Fibroblast of the aortic adventitia (primary cell): ENCODE results near the gene VSTM2B. TPM values are rescaled to one million over a fixed set of nuclear protein-coding genes. Genes with fewer than 3 reads are reported as not detected.

ENCODE experiments used
- DNase-seq: peaks from one replicate; pipeline ENCODE4 v3.0.0-alpha.2; 2010; ENCODE audit warnings: low read depth
- H3K4me3 ChIP-seq: 2 replicates; pipeline ENCODE4 v1.5.1; 2011; ENCODE audit warnings: low read depth, mild to moderate bottlenecking, control low read depth, low read length, moderate library complexity
- CTCF ChIP-seq: IDR thresholded peaks from 2 replicates; pipeline ENCODE4 v1.5.1; 2011; ENCODE audit warnings: mild to moderate bottlenecking, low read length, control low read depth, inconsistent platforms; ENCODE audit not compliant: insufficient read depth
- total RNA-seq: library from RNA; depleted of rRNA; stranded (reverse); fragments of >200 nt; gene quantifications from 2 replicates; pipeline ENCODE4 v1.2.3, GENCODE V29; 2012; ENCODE audit warnings: low replicate concordance

VSTM2B gene
- total RNA-seq, 1 donor: not detected

- no peak for TF ChIP-seq CTCF
- peak within 1 kb of the TSS; percentile 100 for H3K4me3 ChIP-seq
- DNase-seq: peak; percentile 95
Observed at GRCh38 chr19:29605653-29606419, 80.0 kb downstream of the VSTM2B start, which contains the start of gene POP4. Gene POP4 (plus strand): TSS chr19:29606283. CDS start chr19:29606319, 36 bp downstream.

GRCh38 chr19:29606420-29606747, 80.6 kb downstream of the VSTM2B start:
- peak overlapping the region; percentile 100 for H3K4me3 ChIP-seq
- TF ChIP-seq CTCF: no peak
- no peak for DNase-seq

- DNase-seq: no peak
- TF ChIP-seq CTCF: no peak
- H3K4me3 ChIP-seq: no peak overlapping the region
Observed at GRCh38 chr19:29609636-29610035, 83.8 kb downstream of the VSTM2B start.

GRCh38 chr19:29610213-29610573, 84.4 kb downstream of the VSTM2B start:
- H3K4me3 ChIP-seq: no peak overlapping the region
- DNase-seq: no peak
- no peak for TF ChIP-seq CTCF

GRCh38 chr19:29610574-29611271, 84.9 kb downstream of the VSTM2B start:
- peak; percentile 86 for DNase-seq
- no peak overlapping the region for H3K4me3 ChIP-seq
- peak; percentile 92 for TF ChIP-seq CTCF

- no peak overlapping the region for H3K4me3 ChIP-seq
- no peak for DNase-seq
- TF ChIP-seq CTCF: no peak
Observed at GRCh38 chr19:29612121-29612520, 86.3 kb downstream of the VSTM2B start.
